SK-N-SH treated with all-trans-retinoic acid at 6 μM for 48 hours (cell line): ENCODE measurements around the gene BRSK1.

Experiments
- ATAC-seq: fragments of 200-7000 bp; cut with Tn5 transposase; 3 replicates; pipeline ENCODE4 v1.9.1; 2020; ENCODE audit warnings: mild to moderate bottlenecking, moderate library complexity
- ARNTL ChIP-seq: fragments of 450-650 bp; formaldehyde crosslinking; IDR thresholded peaks from 2 replicates; pipeline ENCODE4 v1.5.0; 2020; ENCODE audit warnings: low read depth, mild to moderate bottlenecking, moderate library complexity, borderline replicate concordance
- BACH2 ChIP-seq: fragments of 250-450 bp; sonication (Bioruptor Pico); IDR thresholded peaks from 2 replicates; pipeline ENCODE4 v1.9.0; 2021; ENCODE audit warnings: mild to moderate bottlenecking, borderline replicate concordance
- CSRNP3 ChIP-seq: fragments of 250-450 bp; sonication (Bioruptor Pico); IDR thresholded peaks from 2 replicates; pipeline ENCODE4 v1.5.1; 2021; ENCODE audit warnings: mild to moderate bottlenecking, moderate library complexity
- ESRRG ChIP-seq: fragments of 250-450 bp; sonication (Bioruptor Pico); IDR thresholded peaks from 2 replicates; pipeline ENCODE4 v1.6.1; 2021; ENCODE audit warnings: mild to moderate bottlenecking
- GLIS3 ChIP-seq: fragments of 250-450 bp; sonication (Bioruptor Pico); IDR thresholded peaks from 2 replicates; pipeline ENCODE4 v1.5.0; 2020; ENCODE audit warnings: mild to moderate bottlenecking, moderate library complexity
- ISL1 ChIP-seq: fragments of 250-450 bp; sonication (Bioruptor Pico); IDR thresholded peaks from 2 replicates; pipeline ENCODE4 v2.1.2; 2022; ENCODE audit warnings: mild to moderate bottlenecking, moderate library complexity
- PPARA ChIP-seq: fragments of 250-450 bp; sonication (Bioruptor Pico); IDR thresholded peaks from 2 replicates; pipeline ENCODE4 v1.5.0; 2020; ENCODE audit warnings: mild to moderate bottlenecking, borderline replicate concordance
- RARB ChIP-seq: fragments of 250-450 bp; sonication (Bioruptor Pico); IDR thresholded peaks from 2 replicates; pipeline ENCODE4 v1.8.0; 2021; ENCODE audit warnings: mild to moderate bottlenecking, moderate library complexity
- SNAI2 ChIP-seq: fragments of 250-450 bp; sonication (Bioruptor Pico); IDR thresholded peaks from 2 replicates; pipeline ENCODE4 v1.5.0; 2020; ENCODE audit warnings: mild to moderate bottlenecking, moderate library complexity
- TCF4 ChIP-seq: fragments of 250-450 bp; sonication (Bioruptor Pico); IDR thresholded peaks from 2 replicates; pipeline ENCODE4 v1.8.0; 2021; ENCODE audit warnings: mild to moderate bottlenecking, moderate library complexity, borderline replicate concordance
- TOX ChIP-seq: fragments of 250-450 bp; sonication (Bioruptor Pico); IDR thresholded peaks from 2 replicates; pipeline ENCODE4 v1.8.0; 2021; ENCODE audit warnings: mild to moderate bottlenecking, moderate library complexity, borderline replicate concordance
- TSHZ2 ChIP-seq: fragments of 250-450 bp; sonication (Bioruptor Pico); IDR thresholded peaks from 2 replicates; pipeline ENCODE4 v1.5.0; 2020; ENCODE audit warnings: mild to moderate bottlenecking, moderate library complexity
- ZC3H10 ChIP-seq: fragments of 250-450 bp; sonication (Bioruptor Pico); IDR thresholded peaks from 2 replicates; pipeline ENCODE4 v1.5.1; 2021; ENCODE audit warnings: mild to moderate bottlenecking, moderate library complexity
- ZFP3 ChIP-seq: fragments of 250-450 bp; sonication (Bioruptor Pico); IDR thresholded peaks from 2 replicates; pipeline ENCODE4 v1.5.0; 2020; ENCODE audit warnings: mild to moderate bottlenecking, moderate library complexity
- ZFP30 ChIP-seq: fragments of 450-650 bp; formaldehyde crosslinking; IDR thresholded peaks from 2 replicates; pipeline ENCODE4 v1.5.0; 2022; ENCODE audit warnings: mild to moderate bottlenecking, moderate library complexity
- ZNF565 ChIP-seq: fragments of 450-650 bp; formaldehyde crosslinking; conservative IDR thresholded peaks from 2 replicates; pipeline ENCODE4 v1.5.0; 2020; ENCODE audit warnings: low read depth, mild to moderate bottlenecking, moderate library complexity
- ZNF70 ChIP-seq: fragments of 450-650 bp; formaldehyde crosslinking; IDR thresholded peaks from 2 replicates; pipeline ENCODE4 v1.5.0; 2020; ENCODE audit warnings: mild to moderate bottlenecking, moderate library complexity
- ZNF8 ChIP-seq: fragments of 450-650 bp; formaldehyde crosslinking; IDR thresholded peaks from 2 replicates; pipeline ENCODE4 v1.5.0; 2020; ENCODE audit warnings: mild to moderate bottlenecking, moderate library complexity
- TF ChIP-seq, protein P1 (sequence below): fragments of 250-450 bp; sonication (Bioruptor Pico); IDR thresholded peaks from 2 replicates; pipeline ENCODE4 v1.8.0; 2020; ENCODE audit warnings: mild to moderate bottlenecking, moderate library complexity, borderline replicate concordance
- TF ChIP-seq, protein P2 (sequence below): fragments of 250-450 bp; sonication (Bioruptor Pico); IDR thresholded peaks from 2 replicates; pipeline ENCODE4 v1.5.1; 2020; ENCODE audit warnings: low read depth, mild to moderate bottlenecking, moderate library complexity

The BRSK1 gene

GRCh38 chr19:55308281-55308680, 24.5 kb downstream of the BRSK1 start:
- ATAC-seq = no peak
- no peak for TF ChIP-seq TCF4
- no peak for TF ChIP-seq TOX (CRISPR knock-in tag)
- no peak for TF ChIP-seq ESRRG (CRISPR knock-in tag)
- TF ChIP-seq ZC3H10 = no peak
- TF ChIP-seq, protein P1, sequence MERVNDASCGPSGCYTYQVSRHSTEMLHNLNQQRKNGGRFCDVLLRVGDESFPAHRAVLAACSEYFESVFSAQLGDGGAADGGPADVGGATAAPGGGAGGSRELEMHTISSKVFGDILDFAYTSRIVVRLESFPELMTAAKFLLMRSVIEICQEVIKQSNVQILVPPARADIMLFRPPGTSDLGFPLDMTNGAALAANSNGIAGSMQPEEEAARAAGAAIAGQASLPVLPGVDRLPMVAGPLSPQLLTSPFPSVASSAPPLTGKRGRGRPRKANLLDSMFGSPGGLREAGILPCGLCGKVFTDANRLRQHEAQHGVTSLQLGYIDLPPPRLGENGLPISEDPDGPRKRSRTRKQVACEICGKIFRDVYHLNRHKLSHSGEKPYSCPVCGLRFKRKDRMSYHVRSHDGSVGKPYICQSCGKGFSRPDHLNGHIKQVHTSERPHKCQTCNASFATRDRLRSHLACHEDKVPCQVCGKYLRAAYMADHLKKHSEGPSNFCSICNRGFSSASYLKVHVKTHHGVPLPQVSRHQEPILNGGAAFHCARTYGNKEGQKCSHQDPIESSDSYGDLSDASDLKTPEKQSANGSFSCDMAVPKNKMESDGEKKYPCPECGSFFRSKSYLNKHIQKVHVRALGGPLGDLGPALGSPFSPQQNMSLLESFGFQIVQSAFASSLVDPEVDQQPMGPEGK (CRISPR knock-in tag) = no peak
- TF ChIP-seq ZNF565 (CRISPR knock-in tag) = no peak
- TF ChIP-seq RARB (CRISPR knock-in tag) = no peak
- TF ChIP-seq PPARA = no peak
- TF ChIP-seq, protein P2, sequence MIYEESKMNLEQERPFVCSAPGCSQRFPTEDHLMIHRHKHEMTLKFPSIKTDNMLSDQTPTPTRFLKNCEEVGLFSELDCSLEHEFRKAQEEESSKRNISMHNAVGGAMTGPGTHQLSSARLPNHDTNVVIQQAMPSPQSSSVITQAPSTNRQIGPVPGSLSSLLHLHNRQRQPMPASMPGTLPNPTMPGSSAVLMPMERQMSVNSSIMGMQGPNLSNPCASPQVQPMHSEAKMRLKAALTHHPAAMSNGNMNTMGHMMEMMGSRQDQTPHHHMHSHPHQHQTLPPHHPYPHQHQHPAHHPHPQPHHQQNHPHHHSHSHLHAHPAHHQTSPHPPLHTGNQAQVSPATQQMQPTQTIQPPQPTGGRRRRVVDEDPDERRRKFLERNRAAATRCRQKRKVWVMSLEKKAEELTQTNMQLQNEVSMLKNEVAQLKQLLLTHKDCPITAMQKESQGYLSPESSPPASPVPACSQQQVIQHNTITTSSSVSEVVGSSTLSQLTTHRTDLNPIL (CRISPR knock-in tag) = no peak
- TF ChIP-seq ZFP3 = no peak
- TF ChIP-seq TSHZ2 (CRISPR knock-in tag) = no peak
- no peak for TF ChIP-seq ZNF8 (CRISPR knock-in tag)
- no peak for TF ChIP-seq ZFP30 (CRISPR knock-in tag)
- no peak for TF ChIP-seq ISL1 (CRISPR knock-in tag)
- no peak for TF ChIP-seq ARNTL (CRISPR knock-in tag)
- TF ChIP-seq GLIS3 (CRISPR knock-in tag) = no peak
- TF ChIP-seq ZNF70 (CRISPR knock-in tag) = no peak
- TF ChIP-seq BACH2 (CRISPR knock-in tag) = no peak

- TF ChIP-seq SNAI2 (CRISPR knock-in tag) = no peak
- TF ChIP-seq ESRRG (CRISPR knock-in tag) = no peak
- no peak for ATAC-seq
Observed at GRCh38 chr19:55309448-55309847, 25.7 kb downstream of the BRSK1 start.

GRCh38 chr19:55310498-55310897, 26.7 kb downstream of the BRSK1 start:
- TF ChIP-seq ZNF8 (CRISPR knock-in tag) (no peak), TSHZ2 (CRISPR knock-in tag) (no peak), PPARA (no peak), RARB (CRISPR knock-in tag) (no peak), ZFP3 (no peak), BACH2 (CRISPR knock-in tag) (no peak), CSRNP3 (CRISPR knock-in tag) (no peak), SNAI2 (CRISPR knock-in tag) (no peak), ISL1 (CRISPR knock-in tag) (no peak)
- TF ChIP-seq, protein P2 (CRISPR knock-in tag) = no peak
- ATAC-seq = no peak
